Measurements from ENCODE around the gene LSM2. TPM values are rescaled to one million over a fixed set of nuclear protein-coding genes. Genes with fewer than 3 reads are reported as not detected.
"Not testable (repeated sequence)": the region's sequence is repeated elsewhere in the genome, so short reads cannot be mapped to it uniquely, and the experiment has no call there.

LSM2 gene
- total and polyA plus RNA-seq, 5 experiments from 2014 or later = 28.9 to 80.3 (median 67.1) TPM

DNA sequence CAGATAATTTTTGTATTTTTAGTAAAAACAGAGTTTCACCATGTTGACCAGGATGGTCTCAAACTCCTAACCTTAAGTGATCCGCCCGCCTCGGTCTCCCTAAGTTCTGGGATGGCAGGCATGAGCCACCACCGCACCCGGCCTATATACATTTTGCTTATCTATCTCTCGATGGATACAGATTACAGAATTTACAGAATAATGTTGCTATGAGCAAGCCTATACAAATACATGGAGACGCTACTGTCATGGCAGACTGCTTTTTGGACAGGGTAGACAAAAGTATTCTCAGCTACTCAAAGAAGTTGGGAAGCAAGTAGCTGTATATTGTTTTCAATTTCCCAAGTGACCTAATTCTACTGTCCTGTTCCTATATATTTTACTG lies 6.7 kb upstream of the LSM2 start:
- no peak for ATAC-seq
- Mint-ChIP-seq H3K4me3 (peak overlapping the region in 7 of 10 donors; percentile 62 to 93 (median 91)), H3K27ac (peak overlapping the region in 5 of 10 donors; percentile 3 to 89 (median 47)), H3K4me1 (peaks cover 5 to 32% (median 25%) of the 10 kb centered on the region in 4 donors), H3K9me3 (no peaks in the 10 kb centered on the region), H3K36me3 (peaks cover 0 to 19% (median 13%) of the 10 kb centered on the region in 3 donors), H3K27me3 (no peaks in the 10 kb centered on the region)
- POLR2A ChIA-PET = interaction anchor here (0.8 to 2.1 kb wide), 5 partner anchors 8 to 161 kb away, joined by 3 to 11 read pairs (median 4); partner anchors contain the start of genes BAG6, DDAH2 and HSPA1B
- DNase-seq = no peak

DNA sequence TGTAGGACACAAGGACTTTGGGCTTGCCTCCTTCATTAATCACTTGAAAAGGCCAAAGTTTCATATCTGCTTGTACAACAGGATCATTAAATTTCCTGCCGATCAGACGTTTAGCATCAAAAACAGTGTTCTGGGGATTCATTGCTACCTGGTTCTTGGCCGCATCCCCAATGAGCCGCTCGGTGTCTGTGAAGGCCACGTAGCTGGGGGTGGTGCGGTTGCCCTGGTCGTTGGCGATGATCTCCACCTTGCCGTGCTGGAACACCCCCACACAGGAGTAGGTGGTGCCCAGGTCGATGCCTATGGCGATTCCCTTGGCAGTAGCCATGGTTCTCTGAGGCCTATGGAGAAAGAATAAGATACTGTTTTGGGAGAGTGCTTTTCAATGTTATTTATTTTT lies 4.9 kb upstream of the LSM2 start:
- Mint-ChIP-seq H3K9me3 (no peaks in the 10 kb centered on the region), H3K4me1 (peaks cover 4 to 26% (median 19%) of the 10 kb centered on the region in 4 donors), H3K4me3 (no peak overlapping the region), H3K36me3 (peaks cover 0 to 19% (median 13%) of the 10 kb centered on the region in 3 donors), H3K27me3 (no peaks in the 10 kb centered on the region), H3K27ac (no peak overlapping the region)
- ATAC-seq = no peak
- POLR2A ChIA-PET = no interaction called here
- no peak for DNase-seq

DNA sequence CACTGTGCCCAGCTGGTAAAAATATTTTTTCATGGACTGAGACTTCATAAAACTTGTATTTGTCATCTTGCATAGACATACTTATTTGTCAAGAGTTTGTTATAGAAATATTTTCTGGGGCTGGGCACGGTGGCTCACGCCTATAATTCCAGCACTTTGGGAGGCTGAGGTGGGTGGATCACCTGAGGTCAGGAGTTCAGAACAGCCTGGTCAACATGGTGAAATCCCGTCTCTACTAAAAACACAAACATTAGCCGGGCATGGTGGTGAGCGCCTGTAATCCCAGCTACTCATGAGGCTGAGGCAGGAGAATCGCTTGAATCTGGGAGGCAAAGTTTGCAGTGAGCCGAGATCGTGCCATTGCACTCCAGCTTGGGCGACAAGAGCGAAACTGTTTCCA lies 1.8 kb upstream of the LSM2 start:
- not testable (repeated sequence) for H3K4me3 Mint-ChIP-seq, H3K9me3 Mint-ChIP-seq, H3K27me3 Mint-ChIP-seq, H3K27ac Mint-ChIP-seq, ATAC-seq, DNase-seq
- POLR2A ChIA-PET = interaction anchor here (0.6 to 2.3 kb wide), 5 partner anchors 9 to 27 kb away, joined by 3 to 12 read pairs (median 4); no protein-coding TSS in a partner anchor
- Mint-ChIP-seq H3K36me3 (peaks cover 0 to 24% (median 13%) of the 10 kb centered on the region in 3 donors), H3K4me1 (peaks cover 10 to 33% (median 24%) of the 10 kb centered on the region in 4 donors)

DNA sequence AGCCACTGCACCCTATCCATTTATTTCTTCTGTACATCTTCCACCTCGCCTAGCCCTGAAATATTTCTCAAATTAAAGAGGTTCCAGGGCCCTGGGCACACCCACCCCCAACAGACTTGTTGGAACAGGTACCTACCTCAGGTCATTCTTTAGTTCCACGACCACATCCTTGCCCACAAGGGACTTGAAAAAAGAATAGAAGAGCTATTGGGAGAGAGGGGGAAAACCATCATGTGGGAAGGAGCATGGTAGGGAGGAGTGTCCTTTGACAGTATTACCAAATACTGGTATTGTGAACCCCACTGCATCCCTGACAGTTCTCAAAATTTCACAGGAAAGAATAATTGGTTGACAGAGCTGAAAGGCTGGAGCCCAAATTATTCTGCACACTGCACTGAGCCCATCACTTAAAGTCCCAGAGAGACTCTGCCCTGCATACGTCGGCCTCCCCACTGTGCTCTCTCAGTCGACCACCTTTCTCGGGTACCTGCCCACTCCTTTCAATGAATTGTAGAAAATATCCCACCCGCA lies 762 bp downstream of the LSM2 start:
- Mint-ChIP-seq H3K36me3 (peaks cover 0 to 37% (median 8%) of the 10 kb centered on the region in 3 donors), H3K9me3 (no peaks in the 10 kb centered on the region), H3K4me3 (peak overlapping the region; percentile 84 to 97 (median 91)), H3K4me1 (peaks cover 10 to 35% (median 20%) of the 10 kb centered on the region in 4 donors), H3K27me3 (no peaks in the 10 kb centered on the region), H3K27ac (peak overlapping the region; percentile 91 to 98 (median 94))
- POLR2A ChIA-PET = interaction anchor here (0.6 to 4.2 kb wide), 16 partner anchors 8 to 283 kb away, joined by 3 to 63 read pairs (median 6); partner anchors contain the start of genes ABHD16A, BAG6, CLIC1 and HSPA1A
- DNase-seq (no peak), ATAC-seq (peak; percentile 32 to 41)

DNA sequence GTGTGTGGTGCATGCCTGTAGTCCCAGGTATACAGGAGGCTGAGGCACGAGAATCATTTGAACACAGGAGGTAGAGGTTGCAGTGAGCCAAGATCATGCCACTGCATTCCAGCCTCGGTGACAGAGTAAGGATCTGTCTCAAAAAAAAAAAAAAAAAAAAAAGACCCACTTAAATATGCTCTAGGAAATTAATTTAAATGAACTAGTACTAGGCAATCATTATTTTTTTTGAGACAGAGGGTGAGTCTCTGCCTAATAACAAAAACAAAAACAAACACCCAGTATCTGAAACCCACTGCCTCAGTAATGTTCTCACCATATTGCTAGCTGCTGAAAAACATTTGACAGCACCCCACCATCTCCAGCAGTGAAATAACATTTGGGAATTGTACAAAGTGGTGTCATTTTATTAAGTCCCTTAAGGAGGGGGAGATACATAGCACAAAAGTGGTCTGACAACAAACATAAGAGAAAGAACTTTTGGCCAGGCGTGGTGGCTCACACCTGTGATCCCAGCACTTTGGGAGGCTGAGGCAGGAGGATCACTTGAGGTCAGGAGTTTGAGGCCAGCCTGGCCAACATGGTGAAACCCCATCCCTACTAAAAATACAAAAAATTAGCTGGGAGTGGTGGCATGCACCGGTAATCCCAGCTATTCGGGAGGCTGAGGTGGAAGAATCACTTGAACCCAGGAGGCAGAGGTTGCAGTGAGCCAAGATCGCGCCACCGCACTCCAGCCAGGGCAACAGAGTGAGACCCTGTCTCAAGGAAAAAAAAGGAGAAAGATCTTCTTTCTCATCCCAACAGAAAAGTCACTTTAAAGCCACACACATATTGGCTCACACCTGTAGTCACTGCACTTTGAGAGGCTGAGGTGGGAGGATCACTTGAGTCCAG lies 5.5 kb downstream of the LSM2 start:
- POLR2A ChIA-PET = interaction anchor here (0.7 kb wide), 2 partner anchors 167 to 1035 kb away, joined by 6 to 7 read pairs; no protein-coding TSS in a partner anchor
- H3K4me1 Mint-ChIP-seq = peaks cover 14 to 47% (median 32%) of the 10 kb centered on the region in 4 donors
- H3K9me3 Mint-ChIP-seq, ATAC-seq, H3K27me3 Mint-ChIP-seq, DNase-seq, H3K4me3 Mint-ChIP-seq: not testable (repeated sequence)
- H3K27ac Mint-ChIP-seq = peak overlapping the region in 1 of 10 donors; percentile 29
- peaks cover 0 to 23% (median 0%) of the 10 kb centered on the region in 3 donors for H3K36me3 Mint-ChIP-seq

DNA sequence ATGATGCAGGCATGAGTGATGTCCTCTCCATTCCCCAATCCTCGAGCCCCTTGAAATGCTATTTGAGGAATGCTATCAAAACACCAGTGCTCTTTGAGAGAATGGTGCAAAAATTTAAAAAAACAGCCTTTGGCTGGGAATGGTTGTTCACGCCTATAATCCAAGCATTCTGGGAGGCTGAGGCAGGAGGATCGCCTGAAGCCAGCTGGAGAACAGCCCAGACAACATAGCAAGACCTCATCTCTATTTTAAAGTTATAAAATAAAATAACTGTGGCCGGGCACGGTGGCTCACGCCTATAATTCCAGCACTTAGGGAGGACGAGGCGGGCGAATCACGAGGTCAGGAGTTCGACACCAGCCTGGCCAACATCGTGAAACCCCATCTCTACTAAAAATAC lies 7.0 kb downstream of the LSM2 start:
- Mint-ChIP-seq H3K27ac (no peak overlapping the region), H3K36me3 (peaks cover 0 to 19% (median 0%) of the 10 kb centered on the region in 3 donors), H3K9me3 (no peaks in the 10 kb centered on the region), H3K27me3 (no peaks in the 10 kb centered on the region), H3K4me1 (peaks cover 12 to 38% (median 29%) of the 10 kb centered on the region in 4 donors), H3K4me3 (no peak overlapping the region)
- ATAC-seq (no peak), DNase-seq (no peak)
- POLR2A ChIA-PET = interaction anchor here (0.6 kb wide), 1 partner anchor 9 kb away, joined by 4 read pairs; no protein-coding TSS in a partner anchor

DNA sequence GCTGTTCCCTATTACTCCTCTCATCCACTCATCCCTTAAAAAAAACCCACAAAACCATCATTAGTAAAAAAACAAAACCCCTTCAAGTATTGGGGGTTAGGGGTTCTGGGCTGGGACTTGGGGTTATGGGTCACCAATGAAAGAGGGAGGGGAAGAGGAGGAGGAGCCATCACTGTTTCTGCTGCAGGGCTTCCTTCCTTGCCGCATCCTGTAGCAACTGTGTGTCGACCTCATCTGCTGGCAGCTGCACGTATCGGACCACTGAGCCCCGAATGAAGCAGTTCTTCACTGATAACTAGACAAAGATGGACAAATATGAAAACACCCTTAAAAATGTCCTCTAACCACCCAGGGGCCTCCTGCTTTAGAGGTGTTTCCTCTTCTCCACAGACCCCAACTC lies 9.2 kb downstream of the LSM2 start:
- Mint-ChIP-seq H3K9me3 (no peaks in the 10 kb centered on the region), H3K27ac (peak overlapping the region in 9 of 10 donors; percentile 89 to 96 (median 94)), H3K36me3 (peaks cover 0 to 15% (median 0%) of the 10 kb centered on the region in 3 donors), H3K4me3 (peak overlapping the region; percentile 51 to 81 (median 76)), H3K4me1 (peaks cover 17 to 42% (median 39%) of the 10 kb centered on the region in 4 donors), H3K27me3 (no peaks in the 10 kb centered on the region)
- ATAC-seq (peak; percentile 18 to 40), DNase-seq (peak in 5 of 10 donors; percentile 27 to 72 (median 41))
- POLR2A ChIA-PET = interaction anchor here (0.7 to 4.3 kb wide), 4 partner anchors 8 to 97 kb away, joined by 4 to 63 read pairs (median 8); partner anchors contain the start of gene LSM2

DNA sequence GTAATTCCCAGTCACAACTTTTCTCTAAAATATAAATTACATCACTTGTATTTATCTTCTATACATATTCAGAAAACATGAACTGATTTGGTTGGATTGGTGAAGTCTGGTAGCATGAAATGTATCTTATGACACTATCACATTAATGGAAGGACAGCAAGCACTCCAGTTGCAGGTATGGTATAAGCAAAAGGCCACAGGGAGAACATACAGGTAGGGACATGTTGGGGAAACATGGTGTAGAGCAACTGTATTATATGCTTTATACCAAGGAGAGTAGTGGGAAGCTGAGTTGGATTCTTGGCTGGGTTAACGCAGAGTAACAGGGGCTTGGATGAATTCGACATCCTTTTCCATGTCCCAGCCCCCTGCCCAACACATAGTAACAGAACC lies 9.8 kb downstream of the LSM2 start:
- Mint-ChIP-seq H3K27ac (peak overlapping the region in 9 of 10 donors; percentile 89 to 96 (median 94)), H3K27me3 (no peaks in the 10 kb centered on the region), H3K36me3 (peaks cover 0 to 16% (median 0%) of the 10 kb centered on the region in 3 donors), H3K4me1 (peaks cover 17 to 44% (median 40%) of the 10 kb centered on the region in 4 donors), H3K4me3 (peak overlapping the region; percentile 45 to 81 (median 70)), H3K9me3 (no peaks in the 10 kb centered on the region)
- no peak for DNase-seq
- no peak for ATAC-seq
- POLR2A ChIA-PET = interaction anchor here (0.7 to 4.3 kb wide), 4 partner anchors 9 to 98 kb away, joined by 4 to 63 read pairs (median 8); partner anchors contain the start of gene LSM2

DNA sequence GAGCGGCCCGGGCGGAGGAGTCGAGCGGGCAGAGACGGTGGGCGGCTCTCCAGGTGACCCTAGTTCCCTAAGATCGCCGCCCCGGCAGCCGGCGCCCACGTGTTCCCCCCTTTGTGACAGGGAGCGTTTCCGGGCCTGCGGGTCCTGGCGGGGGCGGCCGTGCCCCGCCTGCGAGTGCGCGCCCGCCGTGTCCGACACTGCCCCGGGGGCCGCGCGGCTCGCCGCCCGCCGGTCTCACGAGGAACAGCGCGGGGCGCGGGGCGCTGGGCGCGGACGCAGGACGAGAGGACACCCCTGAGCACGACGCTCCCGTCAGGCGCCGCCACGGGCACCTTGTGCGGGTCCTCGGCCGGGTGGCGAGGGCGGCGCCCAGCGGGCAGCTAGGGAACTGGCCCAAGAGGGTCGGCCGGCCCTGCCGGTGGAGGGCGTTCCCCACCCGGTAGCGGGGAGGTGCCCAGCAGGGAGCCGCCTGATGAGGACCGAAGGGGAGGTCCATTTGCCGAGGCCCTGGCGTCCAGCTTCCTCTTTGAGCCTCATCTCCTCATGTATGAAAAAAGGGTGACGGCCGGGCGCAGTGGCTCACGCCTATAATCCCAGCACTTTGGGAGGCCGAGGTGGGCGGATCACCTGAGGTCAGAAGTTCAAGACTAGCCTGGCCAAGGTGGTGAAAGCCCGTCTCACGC lies 11.0 kb downstream of the LSM2 start, which contains the start of gene VARS1:
VARS1 (minus strand) TSS at position 137 of the 683 bp plus-strand sequence. CDS start 535 bp downstream, outside the sequence.
- peaks cover 0 to 18% (median under 1%) of the 10 kb centered on the region in 3 donors for H3K36me3 Mint-ChIP-seq
- DNase-seq = peak; percentile 63 to 91 (median 84)
- POLR2A ChIA-PET = interaction anchor here (0.7 to 4.3 kb wide), 17 partner anchors 10 to 146 kb away, joined by 3 to 63 read pairs (median 5); partner anchors contain the start of genes ABHD16A, BAG6, CLIC1 and DDAH2
- H3K4me1 Mint-ChIP-seq = peaks cover 19 to 47% (median 46%) of the 10 kb centered on the region in 4 donors
- H3K4me3 Mint-ChIP-seq = peak within 1 kb of the TSS; percentile 88 to 97 (median 94)
- ATAC-seq = peak; percentile 86 to 87
- H3K27me3 Mint-ChIP-seq = no peaks in the 10 kb centered on the region
- H3K27ac Mint-ChIP-seq = peak within 1 kb of the TSS; percentile 96 to 99 (median 98)
- H3K9me3 Mint-ChIP-seq = no peaks in the 10 kb centered on the region

DNA sequence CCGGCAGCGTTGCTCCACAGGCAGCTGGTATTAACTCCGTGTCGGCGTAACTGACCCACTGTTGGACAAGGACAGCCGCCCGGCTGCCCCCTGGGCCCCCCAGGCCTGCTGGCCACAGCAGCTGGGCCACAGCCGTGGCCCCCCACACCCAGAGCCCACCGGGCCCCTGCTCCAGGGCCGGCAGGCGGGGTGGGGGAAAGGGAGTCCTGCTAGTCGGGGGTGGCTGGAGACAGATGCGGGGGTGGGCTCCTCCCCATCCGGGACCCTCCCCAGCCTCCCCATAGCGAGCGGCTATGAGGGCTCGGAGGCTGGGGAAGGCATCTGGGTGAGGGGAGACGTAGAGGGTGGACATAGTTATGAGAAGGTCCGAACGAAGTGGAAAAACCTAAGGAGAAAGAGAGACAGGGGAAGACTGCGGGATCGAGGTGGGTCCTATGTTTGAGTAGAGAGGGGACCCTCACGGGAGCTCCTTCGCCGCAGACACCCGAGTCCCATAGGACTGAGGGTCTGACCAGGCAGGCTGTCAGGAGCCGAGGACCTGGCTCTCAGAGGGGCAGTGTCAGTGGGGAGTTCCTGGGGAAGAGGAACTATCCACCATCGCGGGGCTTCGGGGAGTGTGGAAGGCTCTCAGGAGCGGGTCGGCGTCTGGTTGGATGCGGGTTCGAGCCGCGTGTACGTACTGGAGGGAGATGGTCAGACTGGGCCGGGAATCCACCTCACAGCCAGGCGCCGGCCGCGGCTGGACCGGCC lies 11.7 kb downstream of the LSM2 start:
- Mint-ChIP-seq H3K36me3 (peaks cover 2 to 25% (median 4%) of the 10 kb centered on the region in 3 donors), H3K9me3 (no peaks in the 10 kb centered on the region), H3K4me1 (peaks cover 19 to 50% (median 47%) of the 10 kb centered on the region in 4 donors), H3K4me3 (peak overlapping the region; percentile 88 to 97 (median 94)), H3K27me3 (no peaks in the 10 kb centered on the region), H3K27ac (peak overlapping the region; percentile 82 to 99 (median 98))
- DNase-seq (no peak), ATAC-seq (peak; percentile 1 to 15)
- POLR2A ChIA-PET = interaction anchor here (0.5 to 4.3 kb wide), 14 partner anchors 8 to 92 kb away, joined by 3 to 63 read pairs (median 4); partner anchors contain the start of genes ABHD16A, CLIC1, DDAH2 and LSM2

Measured in naive thymus-derived CD8-positive, alpha-beta T cell (primary cell).